ENCODE results near the gene TMEM233. TPM values are rescaled to one million over a fixed set of nuclear protein-coding genes. Genes with fewer than 3 reads are reported as not detected.

TMEM233 gene
- total and polyA plus RNA-seq, 9 of the 15 experiments (the other 6 are each of a cell fraction or from before 2014, with no cell fraction given), result 0.04 to 0.17 (median 0.07) TPM; not detected in 2

DNA sequence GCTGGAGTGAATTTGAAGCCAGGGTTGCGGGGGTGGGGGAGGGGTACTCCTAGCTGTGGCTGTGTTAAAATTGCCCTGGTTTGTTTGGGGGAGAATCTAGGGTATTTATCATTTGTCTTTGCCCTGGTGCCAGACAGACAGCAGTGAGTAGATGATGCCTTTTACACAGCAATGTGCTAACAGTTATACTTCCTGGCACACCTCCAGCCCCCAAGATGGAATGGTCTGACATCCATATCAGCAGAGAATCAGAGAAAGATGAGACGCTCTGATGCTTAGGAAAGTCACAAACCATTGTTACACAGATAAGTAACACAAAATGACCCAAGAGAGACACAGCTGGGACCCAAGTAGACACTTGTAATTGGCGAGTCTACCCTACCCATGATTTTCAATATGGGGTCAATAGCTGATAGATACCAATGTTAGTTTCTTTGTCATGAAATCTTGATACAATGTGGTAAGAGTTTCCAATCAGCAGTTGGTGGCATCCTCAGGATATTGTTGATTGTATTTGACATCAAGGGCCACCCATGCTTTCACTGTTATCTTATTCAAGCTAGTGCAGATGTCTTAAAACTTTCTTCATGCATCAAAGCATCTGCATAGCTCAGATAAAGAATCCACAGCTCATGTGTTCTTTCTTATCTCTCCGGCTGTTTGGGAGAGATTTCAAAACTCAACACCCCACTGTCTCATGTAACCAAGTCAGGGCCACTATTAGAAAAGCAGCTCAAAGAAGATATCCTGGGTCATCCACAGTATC, 71.8 kb downstream of the TMEM233 start (continued):
- TF ChIP-seq, protein P1, sequence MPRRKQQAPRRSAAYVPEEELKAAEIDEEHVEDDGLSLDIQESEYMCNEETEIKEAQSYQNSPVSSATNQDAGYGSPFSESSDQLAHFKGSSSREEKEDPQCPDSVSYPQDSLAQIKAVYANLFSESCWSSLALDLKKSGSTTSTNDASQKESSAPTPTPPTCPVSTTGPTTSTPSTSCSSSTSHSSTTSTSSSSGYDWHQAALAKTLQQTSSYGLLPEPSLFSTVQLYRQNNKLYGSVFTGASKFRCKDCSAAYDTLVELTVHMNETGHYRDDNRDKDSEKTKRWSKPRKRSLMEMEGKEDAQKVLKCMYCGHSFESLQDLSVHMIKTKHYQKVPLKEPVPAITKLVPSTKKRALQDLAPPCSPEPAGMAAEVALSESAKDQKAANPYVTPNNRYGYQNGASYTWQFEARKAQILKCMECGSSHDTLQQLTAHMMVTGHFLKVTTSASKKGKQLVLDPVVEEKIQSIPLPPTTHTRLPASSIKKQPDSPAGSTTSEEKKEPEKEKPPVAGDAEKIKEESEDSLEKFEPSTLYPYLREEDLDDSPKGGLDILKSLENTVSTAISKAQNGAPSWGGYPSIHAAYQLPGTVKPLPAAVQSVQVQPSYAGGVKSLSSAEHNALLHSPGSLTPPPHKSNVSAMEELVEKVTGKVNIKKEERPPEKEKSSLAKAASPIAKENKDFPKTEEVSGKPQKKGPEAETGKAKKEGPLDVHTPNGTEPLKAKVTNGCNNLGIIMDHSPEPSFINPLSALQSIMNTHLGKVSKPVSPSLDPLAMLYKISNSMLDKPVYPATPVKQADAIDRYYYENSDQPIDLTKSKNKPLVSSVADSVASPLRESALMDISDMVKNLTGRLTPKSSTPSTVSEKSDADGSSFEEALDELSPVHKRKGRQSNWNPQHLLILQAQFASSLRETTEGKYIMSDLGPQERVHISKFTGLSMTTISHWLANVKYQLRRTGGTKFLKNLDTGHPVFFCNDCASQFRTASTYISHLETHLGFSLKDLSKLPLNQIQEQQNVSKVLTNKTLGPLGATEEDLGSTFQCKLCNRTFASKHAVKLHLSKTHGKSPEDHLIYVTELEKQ (CRISPR knock-in tag; IDR thresholded peaks at IDR 0.05), result 0 out of 2 replicates have a peak, but pooled peaks have one; percentile 32
- TF ChIP-seq ARID4B (CRISPR knock-in tag; IDR thresholded peaks at IDR 0.05) (no peak), YY1 (IDR thresholded peaks at IDR 0.05; ENCODE audit: borderline replicate concordance in 1 of 3, control insufficient read depth in 1 of 3, extremely low read depth in 1 of 3, insufficient read depth in 3 of 3, insufficient read length in 1 of 3, insufficient replicate concordance in 2 of 3, low read depth in 1 of 3, low read length in 2 of 3) (no peak), U2AF1 (optimal IDR thresholded peaks at IDR 0.05; ENCODE audit: low read depth, low read length) (no peak), PTRF (tag; IDR thresholded peaks at IDR 0.05) (0 out of 2 replicates have a peak, but pooled peaks have one; percentile 53), ZNF165 (CRISPR knock-in tag; IDR thresholded peaks at IDR 0.05; ENCODE audit: borderline replicate concordance) (no peak), KLF6 (CRISPR knock-in tag; IDR thresholded peaks at IDR 0.05; ENCODE audit: borderline replicate concordance) (peak; percentile 91), TARDBP (IDR thresholded peaks at IDR 0.05) (peak; percentile 99), ZNF24 (IDR thresholded peaks at IDR 0.05) (peak; percentile 80; the same call in 1 of the 2 replicates), NFYB (IDR thresholded peaks at IDR 0.05; ENCODE audit: extremely low read depth, insufficient read length) (no peak)
- TF ChIP-seq, protein P2, sequence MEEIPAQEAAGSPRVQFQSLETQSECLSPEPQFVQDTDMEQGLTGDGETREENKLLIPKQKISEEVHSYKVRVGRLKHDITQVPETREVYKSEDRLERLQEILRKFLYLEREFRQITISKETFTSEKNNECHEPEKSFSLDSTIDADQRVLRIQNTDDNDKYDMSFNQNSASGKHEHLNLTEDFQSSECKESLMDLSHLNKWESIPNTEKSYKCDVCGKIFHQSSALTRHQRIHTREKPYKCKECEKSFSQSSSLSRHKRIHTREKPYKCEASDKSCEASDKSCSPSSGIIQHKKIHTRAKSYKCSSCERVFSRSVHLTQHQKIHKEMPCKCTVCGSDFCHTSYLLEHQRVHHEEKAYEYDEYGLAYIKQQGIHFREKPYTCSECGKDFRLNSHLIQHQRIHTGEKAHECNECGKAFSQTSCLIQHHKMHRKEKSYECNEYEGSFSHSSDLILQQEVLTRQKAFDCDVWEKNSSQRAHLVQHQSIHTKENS (CRISPR knock-in tag; IDR thresholded peaks at IDR 0.05), result no peak
- TF ChIP-seq, protein P3, sequence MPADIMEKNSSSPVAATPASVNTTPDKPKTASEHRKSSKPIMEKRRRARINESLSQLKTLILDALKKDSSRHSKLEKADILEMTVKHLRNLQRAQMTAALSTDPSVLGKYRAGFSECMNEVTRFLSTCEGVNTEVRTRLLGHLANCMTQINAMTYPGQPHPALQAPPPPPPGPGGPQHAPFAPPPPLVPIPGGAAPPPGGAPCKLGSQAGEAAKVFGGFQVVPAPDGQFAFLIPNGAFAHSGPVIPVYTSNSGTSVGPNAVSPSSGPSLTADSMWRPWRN (IDR thresholded peaks at IDR 0.05; ENCODE audit: low read depth), result peak; percentile 98
- TF ChIP-seq, protein P4, sequence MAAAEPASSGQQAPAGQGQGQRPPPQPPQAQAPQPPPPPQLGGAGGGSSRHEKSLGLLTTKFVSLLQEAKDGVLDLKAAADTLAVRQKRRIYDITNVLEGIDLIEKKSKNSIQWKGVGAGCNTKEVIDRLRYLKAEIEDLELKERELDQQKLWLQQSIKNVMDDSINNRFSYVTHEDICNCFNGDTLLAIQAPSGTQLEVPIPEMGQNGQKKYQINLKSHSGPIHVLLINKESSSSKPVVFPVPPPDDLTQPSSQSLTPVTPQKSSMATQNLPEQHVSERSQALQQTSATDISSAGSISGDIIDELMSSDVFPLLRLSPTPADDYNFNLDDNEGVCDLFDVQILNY (CRISPR knock-in tag; IDR thresholded peaks at IDR 0.05), result no peak
- TF ChIP-seq, protein P5, sequence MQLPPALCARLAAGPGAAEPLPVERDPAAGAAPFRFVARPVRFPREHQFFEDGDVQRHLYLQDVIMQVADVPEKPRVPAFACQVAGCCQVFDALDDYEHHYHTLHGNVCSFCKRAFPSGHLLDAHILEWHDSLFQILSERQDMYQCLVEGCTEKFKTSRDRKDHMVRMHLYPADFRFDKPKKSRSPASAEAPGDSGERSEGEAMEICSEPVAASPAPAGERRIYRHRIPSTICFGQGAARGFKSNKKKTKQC (CRISPR knock-in tag; IDR thresholded peaks at IDR 0.05), result no peak

Measured in K562 (cell line).